CD4-positive, alpha-beta T cell treated with Interleukin-6 at 100 ng/mL for 8 hours (primary cell): Measurements from ENCODE around the gene PTGS2.

Experiments
- DNase-seq: peaks from one replicate; pipeline ENCODE4 v3.0.0-alpha.2; 2020; ENCODE audit warnings: mixed read lengths, low spot score

Gene PTGS2

DNA sequence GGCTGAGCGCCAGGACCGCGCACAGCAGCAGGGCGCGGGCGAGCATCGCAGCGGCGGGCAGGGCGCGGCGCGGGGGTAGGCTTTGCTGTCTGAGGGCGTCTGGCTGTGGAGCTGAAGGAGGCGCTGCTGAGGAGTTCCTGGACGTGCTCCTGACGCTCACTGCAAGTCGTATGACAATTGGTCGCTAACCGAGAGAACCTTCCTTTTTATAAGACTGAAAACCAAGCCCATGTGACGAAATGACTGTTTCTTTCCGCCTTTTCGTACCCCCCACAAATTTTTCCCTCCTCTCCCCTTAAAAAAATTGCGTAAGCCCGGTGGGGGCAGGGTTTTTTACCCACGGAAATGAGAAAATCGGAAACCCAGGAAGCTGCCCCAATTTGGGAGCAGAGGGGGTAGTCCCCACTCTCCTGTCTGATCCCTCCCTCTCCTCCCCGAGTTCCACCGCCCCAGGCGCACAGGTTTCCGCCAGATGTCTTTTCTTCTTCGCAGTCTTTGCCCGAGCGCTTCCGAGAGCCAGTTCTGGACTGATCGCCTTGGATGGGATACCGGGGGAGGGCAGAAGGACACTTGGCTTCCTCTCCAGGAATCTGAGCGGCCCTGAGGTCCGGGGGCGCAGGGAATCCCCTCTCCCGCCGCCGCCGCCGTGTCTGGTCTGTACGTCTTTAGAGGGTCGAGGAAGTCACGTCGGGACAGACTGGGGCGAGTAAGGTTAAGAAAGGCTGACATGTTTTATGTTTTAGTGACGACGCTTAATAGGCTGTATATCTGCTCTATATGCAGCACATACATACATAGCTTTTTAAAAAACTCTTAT lies at the start of gene PTGS2:
PTGS2 (minus strand) TSS at position 179 of the 817 bp plus-strand sequence; CDS start at position 46, 133 bp downstream.
- DNase-seq = peak; percentile 3

- no peak for DNase-seq
These were observed 42.6 kb upstream of the PTGS2 start for GRCh38 chr1:186722711-186723309.

GRCh38 chr1:186717286-186717685 lies 37.1 kb upstream of the PTGS2 start:
- DNase-seq = no peak

DNA sequence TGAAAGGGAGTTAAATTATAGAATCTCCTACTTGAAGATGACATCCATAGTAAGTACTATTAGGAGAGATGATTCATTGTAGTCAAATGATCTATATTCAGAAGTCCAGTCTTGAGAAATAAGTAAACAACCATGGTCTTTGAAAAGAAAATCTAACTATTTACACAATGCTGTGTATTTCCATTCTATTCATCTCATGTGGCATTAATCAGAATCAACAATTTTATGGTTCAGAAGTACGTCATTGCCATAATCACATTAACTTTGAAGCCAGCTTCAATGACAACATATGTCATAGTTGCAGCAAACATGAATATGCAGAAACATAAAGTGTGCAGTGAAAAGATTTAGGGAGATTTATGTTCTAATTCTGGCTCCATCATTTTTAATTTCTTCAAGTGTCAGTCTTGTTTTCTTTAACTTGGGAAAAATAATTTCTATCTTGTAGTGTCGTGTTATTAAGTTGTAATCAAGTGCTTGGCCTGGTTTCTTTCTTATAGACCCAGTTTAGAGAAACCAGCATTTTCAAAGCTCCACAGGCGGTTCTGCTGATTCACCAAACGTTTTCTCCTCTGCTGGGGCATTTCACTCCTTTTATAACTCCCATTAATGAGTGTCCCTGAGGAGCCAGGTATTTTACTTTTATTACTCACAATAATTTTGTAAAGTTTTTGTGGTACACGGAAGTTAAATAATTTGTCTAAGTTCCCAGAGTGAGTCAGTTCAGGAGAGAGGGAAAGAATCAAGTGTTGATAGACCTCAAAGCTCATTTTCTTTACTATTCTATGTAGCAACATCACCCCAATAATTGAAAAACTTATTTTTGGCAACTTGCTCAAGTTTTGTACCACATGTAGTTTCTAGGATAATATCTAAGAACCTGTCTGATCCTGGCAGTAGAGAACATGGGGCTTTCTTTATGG lies 35.9 kb upstream of the PTGS2 start:
- no peak for DNase-seq

DNA sequence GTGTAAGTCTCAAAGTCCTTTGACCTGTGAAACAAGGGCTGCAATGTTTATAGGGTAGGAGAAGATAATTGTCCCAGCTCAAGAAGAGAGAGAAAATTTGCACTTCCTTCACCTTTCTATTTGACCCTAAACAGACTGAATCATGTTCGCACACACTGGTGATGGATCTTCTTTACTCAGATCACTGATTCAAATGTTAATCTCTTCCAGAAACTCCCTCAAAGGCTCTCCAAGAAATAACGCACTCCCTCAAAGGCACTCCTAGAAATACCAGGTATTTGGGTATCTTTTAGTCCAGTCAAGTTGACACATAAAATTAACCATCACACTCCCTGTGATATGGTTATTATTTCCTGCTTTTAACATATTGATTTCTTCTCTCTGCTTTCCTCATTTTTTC lies 30.5 kb upstream of the PTGS2 start:
- no peak for DNase-seq

DNA sequence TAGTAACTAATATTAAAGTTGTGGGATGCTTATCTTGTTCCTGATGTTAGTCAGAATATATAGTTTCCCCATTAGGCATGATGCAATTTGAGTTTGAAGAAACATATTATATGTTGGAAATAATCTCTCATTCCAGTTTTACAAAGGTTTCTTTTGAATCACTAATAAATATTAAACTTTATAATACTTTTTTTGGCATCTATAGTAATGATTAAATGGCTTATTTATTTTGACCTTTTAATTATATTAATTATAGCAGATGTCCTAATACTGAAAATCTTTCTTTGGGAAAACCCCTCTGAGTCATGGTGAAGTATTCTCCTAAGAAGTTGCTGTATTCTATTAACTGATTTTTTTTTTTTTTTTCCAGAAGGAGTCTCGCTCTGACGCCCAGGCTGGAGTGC lies 28.5 kb upstream of the PTGS2 start:
- no peak for DNase-seq

DNA sequence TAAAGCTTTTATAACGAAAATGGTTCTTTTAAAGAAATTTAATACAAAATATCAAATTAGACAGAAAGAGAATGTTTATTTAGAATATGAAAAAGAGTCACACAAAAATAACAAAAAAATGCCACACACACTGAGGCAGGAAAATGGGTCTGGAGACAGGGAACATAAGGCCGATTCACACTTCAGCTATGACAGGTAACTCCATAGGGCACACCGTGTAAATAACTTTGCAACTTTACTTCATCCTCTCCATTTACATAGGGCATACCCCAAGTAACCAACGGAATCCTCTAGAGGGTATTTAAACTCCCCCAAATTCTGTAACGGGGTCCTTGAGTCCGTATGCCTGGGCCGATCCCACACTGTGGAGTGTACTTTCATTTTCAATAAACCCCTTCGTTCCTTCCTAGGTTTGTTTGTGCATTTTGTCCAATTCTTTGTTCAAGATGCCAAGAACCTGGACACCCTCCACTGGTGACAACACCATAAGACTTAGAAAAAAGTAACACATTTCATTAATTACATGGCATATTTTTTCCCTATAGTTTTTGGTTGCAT lies 23.1 kb upstream of the PTGS2 start:
- no peak for DNase-seq

DNA sequence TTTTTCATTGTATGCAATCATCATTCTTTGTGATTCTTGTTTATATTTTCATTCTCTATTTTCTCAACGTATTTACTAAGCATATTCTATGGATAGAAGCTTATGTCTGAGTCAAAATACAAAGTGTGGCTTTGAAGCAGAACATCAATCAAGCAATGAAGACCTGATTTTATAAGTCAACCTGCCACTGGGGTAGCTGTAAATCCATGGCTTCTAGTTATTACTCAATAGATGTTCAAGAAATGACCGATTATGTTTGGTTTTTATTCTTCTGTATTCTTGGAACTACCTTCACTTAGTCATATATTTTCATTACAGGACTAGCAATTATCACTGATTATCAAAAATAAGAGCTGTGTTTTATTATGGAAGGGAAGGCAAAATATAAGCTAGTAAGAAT lies 20.5 kb upstream of the PTGS2 start:
- DNase-seq = no peak

- no peak for DNase-seq
These were observed 19.3 kb upstream of the PTGS2 start for GRCh38 chr1:186699519-186699918.

DNA sequence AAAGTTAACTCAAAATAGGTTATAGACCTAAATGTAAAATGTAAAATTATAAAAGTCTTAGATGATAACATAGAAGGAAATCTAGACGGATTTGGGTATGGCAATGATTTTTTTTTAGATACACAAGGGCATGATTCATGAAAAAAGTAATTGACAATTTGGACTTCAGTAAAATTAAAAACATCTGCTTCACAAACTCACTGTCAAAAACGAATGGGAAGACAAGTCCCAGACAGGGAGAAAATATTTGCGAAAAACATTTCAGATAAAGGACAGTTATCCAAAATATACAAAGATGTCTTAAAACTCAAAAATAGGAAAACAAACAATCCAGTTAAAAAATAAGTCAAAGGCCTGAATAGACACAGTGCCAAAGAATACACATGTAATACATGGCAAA lies 9.7 kb upstream of the PTGS2 start:
- DNase-seq = no peak

- DNase-seq = no peak
These were observed 9.2 kb upstream of the PTGS2 start for GRCh38 chr1:186689376-186689775.

- no peak for DNase-seq
These were observed 3.6 kb upstream of the PTGS2 start for GRCh38 chr1:186683652-186684410.

DNA sequence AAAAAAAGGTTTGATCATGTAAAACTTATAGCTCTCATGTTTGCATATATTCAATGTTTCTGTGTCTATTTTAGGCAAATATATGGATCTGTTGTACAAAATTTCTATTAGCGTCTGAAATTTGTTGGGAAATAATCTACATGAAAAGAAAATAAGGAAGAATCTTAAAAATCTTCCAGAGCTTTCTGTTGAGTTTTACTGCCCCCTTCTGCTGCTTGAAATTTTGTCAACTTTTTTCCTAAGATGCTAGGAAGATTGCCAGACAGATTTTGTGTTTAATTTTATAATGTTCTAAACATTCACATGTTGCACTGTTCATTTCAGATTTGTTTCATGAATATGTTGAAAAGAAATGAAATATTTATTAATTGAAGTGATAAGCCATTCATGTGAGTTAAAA lies 2.5 kb upstream of the PTGS2 start:
- no peak for DNase-seq

DNA sequence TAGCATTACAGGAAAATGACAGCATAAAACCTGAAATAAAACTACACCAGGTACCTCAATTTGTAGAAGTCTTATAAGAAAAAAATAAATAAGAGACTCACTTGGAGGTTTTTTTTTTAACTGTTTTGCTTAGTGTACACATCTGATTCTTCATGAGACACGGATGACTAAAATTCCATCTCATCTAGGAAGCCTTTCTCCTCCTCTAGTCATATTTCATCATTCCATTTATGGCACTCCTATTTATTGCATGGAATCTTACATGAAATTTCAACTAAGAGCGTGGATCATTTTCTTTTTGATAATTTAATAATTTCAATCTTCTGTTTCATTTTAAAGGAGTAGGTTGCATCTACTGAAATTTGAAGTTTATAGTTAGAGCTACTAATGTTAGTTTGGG lies 1.6 kb upstream of the PTGS2 start:
- no peak for DNase-seq

GRCh38 chr1:186681121-186681520 lies 898 bp upstream of the PTGS2 start:
- DNase-seq = no peak

DNA sequence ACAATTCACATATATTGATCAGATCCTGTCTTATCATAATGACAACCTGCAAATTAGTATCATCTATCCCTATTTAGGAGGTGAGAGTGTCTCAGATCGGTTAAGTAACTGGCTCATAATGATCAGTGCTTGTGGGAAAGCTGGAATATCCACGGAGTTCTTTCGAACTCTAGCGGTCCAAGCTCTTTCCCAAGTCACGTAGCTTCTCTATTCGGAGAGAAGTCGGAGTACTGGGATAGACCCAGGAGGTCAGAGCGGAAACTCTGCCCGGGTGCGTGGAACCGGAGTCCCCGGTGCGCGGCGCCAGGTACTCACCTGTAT lies 339 bp downstream of the PTGS2 start:
- DNase-seq = no peak

DNA sequence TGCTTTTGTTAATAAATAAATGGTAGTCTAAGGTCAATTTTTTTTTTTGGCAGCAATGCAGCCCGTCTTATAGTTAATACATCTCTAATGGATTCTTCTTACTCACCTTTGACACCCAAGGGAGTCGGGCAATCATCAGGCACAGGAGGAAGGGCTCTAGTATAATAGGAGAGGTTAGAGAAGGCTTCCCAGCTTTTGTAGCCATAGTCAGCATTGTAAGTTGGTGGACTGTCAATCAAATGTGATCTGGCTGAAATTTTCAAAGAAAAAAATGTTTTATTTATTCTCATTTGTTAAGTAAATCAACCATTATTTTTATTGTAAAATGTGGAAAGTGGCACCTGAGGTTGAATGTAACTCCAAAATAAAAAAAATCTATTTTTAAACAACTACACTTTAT lies 2.1 kb downstream of the PTGS2 start:
- DNase-seq = no peak

- no peak for DNase-seq
These were observed 7.6 kb downstream of the PTGS2 start for GRCh38 chr1:186672596-186672995.

GRCh38 chr1:186672131-186672530 lies 8.1 kb downstream of the PTGS2 start:
- no peak for DNase-seq

DNA sequence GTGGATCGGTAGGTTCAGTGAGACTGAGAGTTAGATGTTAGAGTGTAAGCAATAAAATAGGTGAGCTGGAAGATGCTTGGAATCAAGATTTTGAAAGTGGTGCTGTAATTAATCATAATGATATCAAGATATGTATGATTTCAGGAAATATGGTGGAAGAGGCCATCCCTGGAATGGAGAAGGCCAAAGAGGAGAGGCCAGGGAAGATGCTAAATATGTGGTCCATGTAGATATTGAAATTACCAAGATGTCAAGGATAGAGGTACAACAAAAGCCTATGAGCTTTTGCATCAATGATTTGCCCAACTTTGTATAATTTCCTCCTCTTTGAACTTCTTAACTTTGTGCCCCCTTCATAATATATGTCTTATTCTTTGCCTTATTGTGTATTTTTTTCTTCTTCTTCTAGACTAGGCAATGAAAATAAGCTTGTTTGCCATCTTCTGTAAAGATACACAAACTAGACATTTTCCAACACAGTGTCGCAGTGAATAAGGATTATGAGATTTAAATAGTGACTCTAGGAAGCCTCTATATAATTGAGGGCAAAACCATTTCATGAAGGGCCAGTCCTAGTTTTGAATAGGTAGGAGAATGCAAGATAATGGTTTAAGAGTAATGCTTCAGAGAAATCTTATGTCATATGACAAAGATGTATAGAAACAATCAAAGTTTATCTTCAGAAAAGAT lies 8.9 kb downstream of the PTGS2 start:
- no peak for DNase-seq
